Vagina (tissue), 2 donors: ENCODE measurements around the gene ENOX1.

ENCODE experiments used
- POLR2AphosphoS5 ChIP-seq, 2 donors: sonication (generic); formaldehyde crosslinking; IDR thresholded peaks; one replicate each; pipeline ENCODE4 v1.9.0; 2017; ENCODE audit warnings: antibody characterized with exemption in 2 of 2, mild to moderate bottlenecking in 2 of 2, low read depth in 1 of 2; ENCODE audit not compliant: insufficient read depth in 1 of 2
- TF ChIP-seq, protein P1 (sequence below), 3 experiments: fragments of 450-650 bp in 2 of 3; fragments of 200-600 bp in 1 of 3; sonication (generic) in 1 of 3; IDR thresholded peaks; one replicate each; pipeline ENCODE4 v1.5.1; 2017 to 2019; ENCODE audit warnings: antibody characterized with exemption in 3 of 3, mild to moderate bottlenecking in 2 of 3, moderate library complexity in 2 of 3

DNA sequence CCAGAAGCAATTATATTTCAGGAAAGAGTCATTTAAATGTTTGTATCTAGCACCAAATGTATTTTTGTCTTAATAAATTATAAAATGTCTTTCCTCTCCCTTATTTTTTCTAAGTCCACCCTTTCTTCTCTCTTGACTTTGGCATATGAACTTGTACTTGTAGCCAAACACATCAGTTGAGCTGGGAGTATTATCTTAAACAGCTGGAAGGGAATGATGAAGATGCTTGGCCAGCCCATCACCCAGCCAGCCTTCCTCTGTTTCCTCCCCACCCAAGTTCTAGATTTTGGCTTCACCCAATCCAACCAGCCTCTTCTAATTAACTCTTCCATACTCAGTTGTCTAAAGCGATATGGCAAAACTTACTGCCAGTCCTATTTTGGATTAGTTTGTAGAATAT, 272.5 kb downstream of the ENOX1 start:
- TF ChIP-seq, protein P1, sequence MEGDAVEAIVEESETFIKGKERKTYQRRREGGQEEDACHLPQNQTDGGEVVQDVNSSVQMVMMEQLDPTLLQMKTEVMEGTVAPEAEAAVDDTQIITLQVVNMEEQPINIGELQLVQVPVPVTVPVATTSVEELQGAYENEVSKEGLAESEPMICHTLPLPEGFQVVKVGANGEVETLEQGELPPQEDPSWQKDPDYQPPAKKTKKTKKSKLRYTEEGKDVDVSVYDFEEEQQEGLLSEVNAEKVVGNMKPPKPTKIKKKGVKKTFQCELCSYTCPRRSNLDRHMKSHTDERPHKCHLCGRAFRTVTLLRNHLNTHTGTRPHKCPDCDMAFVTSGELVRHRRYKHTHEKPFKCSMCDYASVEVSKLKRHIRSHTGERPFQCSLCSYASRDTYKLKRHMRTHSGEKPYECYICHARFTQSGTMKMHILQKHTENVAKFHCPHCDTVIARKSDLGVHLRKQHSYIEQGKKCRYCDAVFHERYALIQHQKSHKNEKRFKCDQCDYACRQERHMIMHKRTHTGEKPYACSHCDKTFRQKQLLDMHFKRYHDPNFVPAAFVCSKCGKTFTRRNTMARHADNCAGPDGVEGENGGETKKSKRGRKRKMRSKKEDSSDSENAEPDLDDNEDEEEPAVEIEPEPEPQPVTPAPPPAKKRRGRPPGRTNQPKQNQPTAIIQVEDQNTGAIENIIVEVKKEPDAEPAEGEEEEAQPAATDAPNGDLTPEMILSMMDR (IDR thresholded peaks at IDR 0.05): no peak
- TF ChIP-seq POLR2AphosphoS5 (IDR thresholded peaks at IDR 0.05; ENCODE audit: insufficient read depth in 1 of 2, low read depth in 1 of 2): no peak
